ENCODE data around the gene SCTR. TPM values are rescaled to one million over a fixed set of nuclear protein-coding genes. Genes with fewer than 3 reads are reported as not detected.

Gene SCTR
- total RNA-seq, result 33.1 and 34.9 TPM in 2 replicates
- long read RNA-seq, partial matches to known transcripts, result 2 of 7 reads
- long read RNA-seq, other reads (novel, unspliced or antisense), result 4 of 7 reads

DNA sequence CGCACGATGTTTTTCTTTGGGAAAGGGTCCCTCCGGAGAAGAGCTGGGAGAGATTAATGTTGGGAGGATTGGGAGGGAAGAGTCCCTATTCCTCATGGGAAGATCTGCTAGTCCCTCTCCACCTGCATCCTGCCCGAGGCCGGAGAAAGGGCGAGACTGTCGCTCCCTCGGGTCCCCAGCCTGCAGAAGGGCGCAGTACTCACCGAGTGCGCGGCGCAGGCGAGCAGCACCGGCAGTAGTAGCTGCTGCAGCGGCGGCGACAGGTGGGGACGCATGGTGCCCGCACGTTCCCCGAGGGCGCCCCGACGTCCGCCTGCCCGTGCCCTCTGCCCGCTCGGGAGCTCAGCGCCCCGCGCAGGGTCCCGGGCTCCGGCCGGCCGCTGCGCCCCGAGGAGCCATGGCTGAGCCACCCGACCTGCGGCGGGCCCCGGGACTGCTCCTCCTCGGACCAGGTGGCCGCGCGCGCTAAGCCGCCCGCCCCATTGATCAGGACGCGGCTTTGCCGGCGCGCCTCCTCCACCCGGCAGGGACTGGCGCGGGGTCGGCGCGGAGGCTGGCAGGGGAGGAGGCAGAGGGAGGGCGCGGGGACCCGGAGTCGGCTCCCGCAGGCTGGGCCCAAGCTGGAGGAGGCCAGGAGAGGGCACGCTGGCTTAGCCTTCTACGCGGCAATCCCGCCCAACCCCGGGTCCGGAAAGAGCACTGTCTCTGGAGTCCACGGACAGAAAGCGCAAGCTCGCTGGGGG lies at the start of gene SCTR:
Gene SCTR, minus strand, starts transcription at position 532 of the 743 bp plus-strand sequence. Its CDS starts 257 bp downstream, at position 275.
- H3K4me1 Mint-ChIP-seq (ENCODE audit: low read depth), result peaks cover 20% of the 10 kb centered on the region
- TF ChIP-seq, protein P1, sequence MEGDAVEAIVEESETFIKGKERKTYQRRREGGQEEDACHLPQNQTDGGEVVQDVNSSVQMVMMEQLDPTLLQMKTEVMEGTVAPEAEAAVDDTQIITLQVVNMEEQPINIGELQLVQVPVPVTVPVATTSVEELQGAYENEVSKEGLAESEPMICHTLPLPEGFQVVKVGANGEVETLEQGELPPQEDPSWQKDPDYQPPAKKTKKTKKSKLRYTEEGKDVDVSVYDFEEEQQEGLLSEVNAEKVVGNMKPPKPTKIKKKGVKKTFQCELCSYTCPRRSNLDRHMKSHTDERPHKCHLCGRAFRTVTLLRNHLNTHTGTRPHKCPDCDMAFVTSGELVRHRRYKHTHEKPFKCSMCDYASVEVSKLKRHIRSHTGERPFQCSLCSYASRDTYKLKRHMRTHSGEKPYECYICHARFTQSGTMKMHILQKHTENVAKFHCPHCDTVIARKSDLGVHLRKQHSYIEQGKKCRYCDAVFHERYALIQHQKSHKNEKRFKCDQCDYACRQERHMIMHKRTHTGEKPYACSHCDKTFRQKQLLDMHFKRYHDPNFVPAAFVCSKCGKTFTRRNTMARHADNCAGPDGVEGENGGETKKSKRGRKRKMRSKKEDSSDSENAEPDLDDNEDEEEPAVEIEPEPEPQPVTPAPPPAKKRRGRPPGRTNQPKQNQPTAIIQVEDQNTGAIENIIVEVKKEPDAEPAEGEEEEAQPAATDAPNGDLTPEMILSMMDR (IDR thresholded peaks at IDR 0.05; ENCODE audit: unreplicated experiment), result peak; percentile 35
- peak within 1 kb of the TSS; percentile 46 for H3K27ac Mint-ChIP-seq
- peak within 1 kb of the TSS; percentile 79 for H3K4me3 Mint-ChIP-seq (ENCODE audit: low read depth)
- no peaks in the 10 kb centered on the region for H3K9me3 Mint-ChIP-seq (ENCODE audit: low read depth)
- H3K36me3 Mint-ChIP-seq (ENCODE audit: insufficient read depth), result peaks cover 3% of the 10 kb centered on the region
- DNase-seq (ENCODE audit: low spot score, unreplicated experiment), result peak; percentile 37
- peaks cover 74% of the 10 kb centered on the region for H3K27me3 Mint-ChIP-seq

DNA sequence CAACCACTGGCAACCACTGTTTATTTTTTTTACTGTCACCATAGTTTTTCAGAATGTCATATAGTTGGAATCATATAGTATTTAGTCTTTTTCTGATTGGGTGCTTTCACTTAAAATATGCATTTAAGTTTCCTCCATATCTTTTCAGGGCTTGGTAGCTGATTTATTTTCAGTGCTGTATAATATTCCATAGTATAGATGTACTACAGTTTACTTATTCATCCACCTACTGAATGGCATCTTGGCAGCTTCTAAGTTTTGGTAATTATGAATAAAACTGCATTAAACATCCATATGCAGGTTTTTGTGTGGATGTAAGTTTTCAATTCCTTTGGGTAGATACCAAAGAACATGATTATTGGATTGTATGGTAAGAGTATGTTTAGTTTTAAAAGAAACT lies 43.0 kb upstream of the SCTR start:
- no peak for DNase-seq (ENCODE audit: low spot score, unreplicated experiment)
- Mint-ChIP-seq H3K27me3 (no peaks in the 10 kb centered on the region), H3K36me3 (ENCODE audit: insufficient read depth) (peaks cover 38% of the 10 kb centered on the region), H3K27ac (no peak overlapping the region), H3K4me1 (ENCODE audit: low read depth) (no peaks in the 10 kb centered on the region), H3K4me3 (ENCODE audit: low read depth) (no peak overlapping the region), H3K9me3 (ENCODE audit: low read depth) (peaks cover 16% of the 10 kb centered on the region)
- TF ChIP-seq, protein P1 (IDR thresholded peaks at IDR 0.05; ENCODE audit: unreplicated experiment), result no peak

DNA sequence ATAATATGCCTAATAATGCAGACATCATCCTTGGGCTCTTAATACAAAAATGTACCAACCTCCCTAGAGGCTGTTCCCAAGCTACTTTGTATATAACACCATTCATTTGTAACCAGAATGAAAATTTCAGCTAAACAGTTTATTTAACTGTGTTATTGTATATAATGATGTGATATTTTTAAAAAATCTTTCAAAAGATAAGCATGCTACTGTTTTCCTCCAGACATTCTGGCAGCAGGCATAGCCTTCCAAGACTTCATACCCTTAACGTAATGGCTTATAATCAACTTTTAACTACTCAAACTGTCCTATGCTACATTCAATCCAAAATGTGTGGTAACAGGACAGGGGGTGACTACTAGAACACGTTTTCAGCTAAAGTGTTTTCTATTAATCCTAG lies 41.2 kb upstream of the SCTR start:
- no peak for DNase-seq (ENCODE audit: low spot score, unreplicated experiment)
- H3K9me3 Mint-ChIP-seq (ENCODE audit: low read depth), result peaks cover 16% of the 10 kb centered on the region
- no peak overlapping the region for H3K27ac Mint-ChIP-seq
- TF ChIP-seq, protein P1 (IDR thresholded peaks at IDR 0.05; ENCODE audit: unreplicated experiment), result no peak
- H3K4me3 Mint-ChIP-seq (ENCODE audit: low read depth), result no peak overlapping the region
- no peaks in the 10 kb centered on the region for H3K4me1 Mint-ChIP-seq (ENCODE audit: low read depth)
- H3K27me3 Mint-ChIP-seq, result no peaks in the 10 kb centered on the region
- peaks cover 40% of the 10 kb centered on the region for H3K36me3 Mint-ChIP-seq (ENCODE audit: insufficient read depth)

DNA sequence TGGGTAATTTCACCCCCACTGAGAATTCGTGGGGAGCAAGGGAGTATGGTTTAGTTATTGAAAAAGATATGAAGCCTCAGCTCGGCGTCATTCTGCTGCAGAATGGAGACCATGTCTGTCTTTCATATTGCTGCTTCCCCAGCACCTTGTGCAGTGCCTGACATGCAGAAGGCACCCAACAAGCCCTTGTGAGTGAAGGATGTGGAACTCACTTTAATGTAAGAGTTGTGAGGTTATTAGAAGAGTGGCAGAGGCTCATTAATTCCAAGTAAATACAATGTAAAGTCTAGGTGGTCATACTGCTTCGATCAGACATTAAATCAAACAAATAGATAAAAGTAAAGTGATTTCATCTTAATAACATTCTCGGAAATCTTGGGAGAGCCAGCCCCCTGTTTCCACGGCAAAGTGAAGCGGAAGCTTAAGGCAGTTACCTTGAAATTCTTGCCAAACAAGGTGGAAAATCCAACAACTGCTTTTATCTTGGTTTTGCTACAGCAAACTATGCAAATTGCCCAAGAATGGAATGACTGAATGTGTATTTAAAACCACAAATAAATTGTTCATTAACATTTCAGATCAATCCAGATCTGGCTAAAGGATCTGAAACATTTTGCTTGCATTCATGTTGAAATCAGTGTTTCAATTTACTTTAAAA lies 29.5 kb upstream of the SCTR start:
- DNase-seq (ENCODE audit: low spot score, unreplicated experiment), result no peak
- Mint-ChIP-seq H3K27me3 (no peaks in the 10 kb centered on the region), H3K36me3 (ENCODE audit: insufficient read depth) (peaks cover 42% of the 10 kb centered on the region), H3K9me3 (ENCODE audit: low read depth) (peaks cover 3% of the 10 kb centered on the region), H3K4me3 (ENCODE audit: low read depth) (no peak overlapping the region), H3K27ac (peak overlapping the region; percentile 47), H3K4me1 (ENCODE audit: low read depth) (peaks cover 14% of the 10 kb centered on the region)
- TF ChIP-seq, protein P1 (IDR thresholded peaks at IDR 0.05; ENCODE audit: unreplicated experiment), result no peak

DNA sequence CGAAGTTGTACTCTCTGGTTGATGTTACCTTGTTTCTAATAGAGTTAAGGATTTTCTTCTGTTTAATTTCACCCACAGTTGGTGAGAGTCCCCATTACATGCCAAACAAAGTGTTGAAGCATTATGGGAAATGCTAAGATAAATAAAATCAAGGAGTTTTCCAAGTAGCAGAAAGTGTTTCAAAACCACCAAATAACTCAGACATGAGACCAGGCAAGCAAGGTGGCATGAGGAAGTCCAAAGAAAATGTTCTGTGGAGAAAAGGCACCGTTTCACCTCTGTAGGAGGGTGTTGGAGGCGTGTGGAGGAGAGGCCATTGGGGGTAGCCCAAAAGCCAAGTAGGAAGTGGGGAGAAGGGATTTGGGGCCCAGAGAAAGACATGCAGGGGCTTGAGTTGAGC lies 28.6 kb upstream of the SCTR start:
- Mint-ChIP-seq H3K4me1 (ENCODE audit: low read depth) (peaks cover 19% of the 10 kb centered on the region), H3K9me3 (ENCODE audit: low read depth) (peaks cover 3% of the 10 kb centered on the region), H3K36me3 (ENCODE audit: insufficient read depth) (peaks cover 41% of the 10 kb centered on the region), H3K4me3 (ENCODE audit: low read depth) (no peak overlapping the region), H3K27ac (no peak overlapping the region), H3K27me3 (no peaks in the 10 kb centered on the region)
- DNase-seq (ENCODE audit: low spot score, unreplicated experiment), result no peak
- TF ChIP-seq, protein P1 (IDR thresholded peaks at IDR 0.05; ENCODE audit: unreplicated experiment), result no peak

Measured in progenitor cell of endocrine pancreas (in vitro differentiated cells).